Peyer's patch (tissue), 4 donors: ENCODE measurements around the gene CNRIP1.

Experiments
- CTCF ChIP-seq, 6 experiments: fragments of 450-650 bp in 4 of 6; fragments of 200-600 bp in 2 of 6; sonication (generic) in 1 of 6; IDR thresholded peaks; one replicate each; pipeline ENCODE4 v1.5.1; 2017 to 2019; ENCODE audit warnings: antibody characterized with exemption in 6 of 6, mild to moderate bottlenecking in 3 of 6, moderate library complexity in 1 of 6
- POLR2A ChIP-seq, 2 donors: fragments of 450-650 bp; IDR thresholded peaks; one replicate each; pipeline ENCODE4 v1.5.1; 2017; ENCODE audit warnings: antibody characterized with exemption in 2 of 2, mild to moderate bottlenecking in 2 of 2, moderate library complexity in 2 of 2

- TF ChIP-seq CTCF (IDR thresholded peaks at IDR 0.05), result no peak
- no peak for TF ChIP-seq POLR2A (IDR thresholded peaks at IDR 0.05)
These were observed 21.8 kb upstream of the CNRIP1 start for GRCh38 chr2:68341583-68341982.
